Measurements from ENCODE around the gene RHOA. TPM values are rescaled to one million over a fixed set of nuclear protein-coding genes. Genes with fewer than 3 reads are reported as not detected.

The RHOA gene
- total RNA-seq, 1 experiment from 2014 or later: 348 TPM

- Mint-ChIP-seq H3K4me3 (ENCODE audit: unreplicated experiment) (no peak overlapping the region), H3K27ac (ENCODE audit: unreplicated experiment) (no peak overlapping the region), H3K27me3 (ENCODE audit: insufficient read depth, unreplicated experiment) (no peaks in the 10 kb centered on the region), H3K9me3 (ENCODE audit: unreplicated experiment) (no peaks in the 10 kb centered on the region), H3K36me3 (ENCODE audit: insufficient read depth, unreplicated experiment) (no peaks in the 10 kb centered on the region), H3K4me1 (ENCODE audit: low read depth, unreplicated experiment) (no peaks in the 10 kb centered on the region)
- ChIA-PET CTCF (no interaction called here), POLR2A (no interaction called here)
- H3K27me3 ChIP-seq (replicated peaks; ENCODE audit: control insufficient read depth, insufficient read depth, low read length): no peaks in the 10 kb centered on the region
- intact Hi-C loops (cut with micrococcal nuclease; ENCODE audit: unreplicated experiment): no loop called here
- TF ChIP-seq, protein P1, sequence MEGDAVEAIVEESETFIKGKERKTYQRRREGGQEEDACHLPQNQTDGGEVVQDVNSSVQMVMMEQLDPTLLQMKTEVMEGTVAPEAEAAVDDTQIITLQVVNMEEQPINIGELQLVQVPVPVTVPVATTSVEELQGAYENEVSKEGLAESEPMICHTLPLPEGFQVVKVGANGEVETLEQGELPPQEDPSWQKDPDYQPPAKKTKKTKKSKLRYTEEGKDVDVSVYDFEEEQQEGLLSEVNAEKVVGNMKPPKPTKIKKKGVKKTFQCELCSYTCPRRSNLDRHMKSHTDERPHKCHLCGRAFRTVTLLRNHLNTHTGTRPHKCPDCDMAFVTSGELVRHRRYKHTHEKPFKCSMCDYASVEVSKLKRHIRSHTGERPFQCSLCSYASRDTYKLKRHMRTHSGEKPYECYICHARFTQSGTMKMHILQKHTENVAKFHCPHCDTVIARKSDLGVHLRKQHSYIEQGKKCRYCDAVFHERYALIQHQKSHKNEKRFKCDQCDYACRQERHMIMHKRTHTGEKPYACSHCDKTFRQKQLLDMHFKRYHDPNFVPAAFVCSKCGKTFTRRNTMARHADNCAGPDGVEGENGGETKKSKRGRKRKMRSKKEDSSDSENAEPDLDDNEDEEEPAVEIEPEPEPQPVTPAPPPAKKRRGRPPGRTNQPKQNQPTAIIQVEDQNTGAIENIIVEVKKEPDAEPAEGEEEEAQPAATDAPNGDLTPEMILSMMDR (IDR thresholded peaks at IDR 0.05; ENCODE audit: insufficient read depth in 1 of 2, low read depth in 1 of 2, low read length in 1 of 2, severe bottlenecking in 1 of 2, unreplicated experiment in 1 of 2): no peak
- no TSS peak for BruUV-seq (replicated peaks)
- H3K4me3 ChIP-seq (ENCODE audit: low read depth, low read length): no peak overlapping the region
- no peaks in the 10 kb centered on the region for H3K9me3 ChIP-seq
- no peak for DNase-seq
- H3K36me3 ChIP-seq (ENCODE audit: control insufficient read depth, insufficient read depth, low read length): no peaks in the 10 kb centered on the region
- no peaks in the 10 kb centered on the region for H3K4me1 ChIP-seq
Observed at GRCh38 chr3:49434731-49435130, 23.0 kb upstream of the RHOA start.

DNA sequence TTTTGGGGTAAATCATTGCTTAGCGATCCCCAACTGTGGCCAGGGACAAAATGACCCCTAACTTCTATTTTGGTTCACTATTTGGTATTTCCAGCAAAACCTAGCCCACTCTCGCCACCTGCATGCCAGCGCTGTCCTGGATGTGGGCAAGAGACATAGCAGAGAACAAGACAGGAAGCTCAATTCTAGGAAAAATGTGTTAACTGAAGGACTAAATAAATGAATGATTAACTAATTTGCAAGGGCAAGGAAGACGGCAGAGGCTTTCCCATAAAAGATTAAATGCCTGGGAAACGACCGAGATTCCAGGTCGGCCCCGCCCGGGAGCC is 16.9 kb upstream of the RHOA start:
- Histone ChIP-seq H3K4me1 (no peaks in the 10 kb centered on the region), H3K27me3 (replicated peaks; ENCODE audit: control insufficient read depth, insufficient read depth, low read length) (no peaks in the 10 kb centered on the region), H3K9me3 (no peaks in the 10 kb centered on the region), H3K36me3 (ENCODE audit: control insufficient read depth, insufficient read depth, low read length) (no peaks in the 10 kb centered on the region), H3K4me3 (ENCODE audit: low read depth, low read length) (peak overlapping the region; percentile 65)
- H3K9me3 Mint-ChIP-seq (ENCODE audit: unreplicated experiment): no peaks in the 10 kb centered on the region
- H3K4me3 Mint-ChIP-seq (ENCODE audit: unreplicated experiment): peak overlapping the region; percentile 76
- intact Hi-C loops (cut with micrococcal nuclease; ENCODE audit: unreplicated experiment): loop anchor here (2.0 kb wide), 1 partner anchor 16 kb away; the partner anchor contains the start of gene TCTA
- DNase-seq: no peak
- CTCF ChIA-PET: interaction anchor here (1.5 to 1.9 kb wide), 2 partner anchors 20 to 89 kb away, joined by 10 to 21 read pairs; partner anchors contain the start of gene USP4
- TF ChIP-seq, protein P1 (IDR thresholded peaks at IDR 0.05; ENCODE audit: insufficient read depth in 1 of 2, low read depth in 1 of 2, low read length in 1 of 2, severe bottlenecking in 1 of 2, unreplicated experiment in 1 of 2): no peak
- BruUV-seq (replicated peaks): TSS peak; percentile 71
- H3K36me3 Mint-ChIP-seq (ENCODE audit: insufficient read depth, unreplicated experiment): peaks cover 5% of the 10 kb centered on the region
- peak overlapping the region; percentile 96 for H3K27ac Mint-ChIP-seq (ENCODE audit: unreplicated experiment)
- H3K4me1 Mint-ChIP-seq (ENCODE audit: low read depth, unreplicated experiment): no peaks in the 10 kb centered on the region
- POLR2A ChIA-PET: interaction anchor here (0.6 to 1.4 kb wide), 7 partner anchors 10 to 296 kb away, joined by 3 to 25 read pairs (median 8); partner anchors contain the start of genes DAG1, LAMB2, RHOA and TCTA
- H3K27me3 Mint-ChIP-seq (ENCODE audit: insufficient read depth, unreplicated experiment): no peaks in the 10 kb centered on the region

DNA sequence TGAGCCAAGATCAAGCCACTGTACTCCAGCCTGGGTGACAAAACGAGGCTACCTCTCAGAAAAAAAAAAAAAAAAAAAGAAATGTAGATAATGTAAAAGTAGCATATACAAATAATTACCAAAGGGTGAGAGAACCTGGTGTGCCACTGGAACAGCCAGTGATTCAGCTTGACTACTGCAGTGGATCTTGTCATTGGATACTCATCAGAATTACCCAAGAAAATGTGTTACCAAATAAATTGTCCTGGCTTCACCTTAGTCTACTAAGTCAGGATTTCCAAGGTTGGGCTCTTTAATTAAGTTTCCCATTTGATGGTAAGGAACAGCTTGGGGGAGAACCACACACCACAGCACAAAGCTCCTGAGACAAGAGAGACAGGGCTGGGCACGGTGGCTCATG is 15.8 kb upstream of the RHOA start:
- Histone ChIP-seq H3K4me1 (peaks cover 6% of the 10 kb centered on the region), H3K36me3 (ENCODE audit: control insufficient read depth, insufficient read depth, low read length) (no peaks in the 10 kb centered on the region), H3K9me3 (no peaks in the 10 kb centered on the region), H3K4me3 (ENCODE audit: low read depth, low read length) (no peak overlapping the region), H3K27me3 (replicated peaks; ENCODE audit: control insufficient read depth, insufficient read depth, low read length) (no peaks in the 10 kb centered on the region)
- no TSS peak for BruUV-seq (replicated peaks)
- Mint-ChIP-seq H3K36me3 (ENCODE audit: insufficient read depth, unreplicated experiment) (peaks cover 5% of the 10 kb centered on the region), H3K9me3 (ENCODE audit: unreplicated experiment) (no peaks in the 10 kb centered on the region), H3K4me3 (ENCODE audit: unreplicated experiment) (peak overlapping the region; percentile 76), H3K4me1 (ENCODE audit: low read depth, unreplicated experiment) (peaks cover 5% of the 10 kb centered on the region), H3K27me3 (ENCODE audit: insufficient read depth, unreplicated experiment) (no peaks in the 10 kb centered on the region), H3K27ac (ENCODE audit: unreplicated experiment) (no peak overlapping the region)
- TF ChIP-seq, protein P1 (IDR thresholded peaks at IDR 0.05; ENCODE audit: insufficient read depth in 1 of 2, low read depth in 1 of 2, low read length in 1 of 2, severe bottlenecking in 1 of 2, unreplicated experiment in 1 of 2): no peak
- intact Hi-C loops (cut with micrococcal nuclease; ENCODE audit: unreplicated experiment): no loop called here
- CTCF ChIA-PET: no interaction called here
- no peak for DNase-seq
- POLR2A ChIA-PET: interaction anchor here (0.7 kb wide), 1 partner anchor 110 kb away, joined by 4 read pairs; no protein-coding TSS in a partner anchor
